Natural killer cell (primary cell): ENCODE measurements around the gene NELFCD. TPM values are rescaled to one million over a fixed set of nuclear protein-coding genes. Genes with fewer than 3 reads are reported as not detected.

Experiments
- ATAC-seq, 3 donors: fragments of 150-1000 bp in 2 of 3; fragments of 200-7000 bp in 1 of 3; cut with Tn5 transposase; 1 replicate in 1 of 3; 2 replicates in 2 of 3; pipeline ENCODE4 v1.10.0; 2021; ENCODE audit warnings: mild to moderate bottlenecking in 2 of 3, moderate library complexity in 2 of 3
- DNase-seq, 2 donors: peaks; one replicate each; pipeline versions ENCODE4 v3.0.0 to v3.0.0-alpha.2; 2013 to 2021; ENCODE audit warnings: mixed read lengths in 1 of 2
- H3K27ac ChIP-seq: one replicate; pipeline ENCODE4 v1.5.1; 2013; ENCODE audit warnings: mild to moderate bottlenecking, low read length
- H3K27me3 ChIP-seq: one replicate; pipeline ENCODE4 v1.6.1; 2013; ENCODE audit warnings: low read length; ENCODE audit not compliant: control insufficient read depth, insufficient read depth
- H3K36me3 ChIP-seq: one replicate; pipeline ENCODE4 v1.6.1; 2013; ENCODE audit warnings: low read length; ENCODE audit not compliant: control insufficient read depth, insufficient read depth
- H3K4me1 ChIP-seq: one replicate; pipeline ENCODE4 v1.6.1; 2013; ENCODE audit warnings: low read length; ENCODE audit not compliant: control insufficient read depth, insufficient read depth
- H3K4me3 ChIP-seq: one replicate; pipeline ENCODE4 v1.5.1; 2013; ENCODE audit warnings: low read length
- H3K9me3 ChIP-seq: one replicate; pipeline ENCODE4 v1.6.1; 2013; ENCODE audit warnings: low read length; ENCODE audit not compliant: control insufficient read depth, insufficient read depth
- H3K27ac Mint-ChIP-seq, 2 donors: one replicate each; pipeline ENCODE4 v1.8.0; 2022; ENCODE audit warnings: mild to moderate bottlenecking in 2 of 2, mixed read lengths in 2 of 2, moderate library complexity in 1 of 2
- H3K27me3 Mint-ChIP-seq, 2 donors: one replicate each; pipeline ENCODE4 v1.8.0; 2022; ENCODE audit warnings: low read depth in 2 of 2, mixed read lengths in 2 of 2
- H3K36me3 Mint-ChIP-seq: one replicate; pipeline ENCODE4 v1.8.0; 2022; ENCODE audit warnings: mixed read lengths
- H3K4me1 Mint-ChIP-seq, 2 donors: one replicate each; pipeline ENCODE4 v1.8.0; 2022; ENCODE audit warnings: mixed read lengths in 2 of 2
- H3K4me3 Mint-ChIP-seq: one replicate; pipeline ENCODE4 v1.8.0; 2022; ENCODE audit warnings: mild to moderate bottlenecking, moderate library complexity, mixed read lengths
- H3K9me3 Mint-ChIP-seq, 2 donors: one replicate each; pipeline ENCODE4 v1.8.0; 2022; ENCODE audit warnings: mixed read lengths in 2 of 2
- CTCF ChIP-seq: fragments of 200-600 bp; IDR thresholded peaks from one replicate; pipeline ENCODE4 v1.8.0; 2022; ENCODE audit warnings: antibody characterized with exemption
- WGBS: methylation state at CpG from one replicate; pipeline ENCODE4 v1.1.7; 2013; ENCODE audit warnings: missing lambda C conversion rate; ENCODE audit not compliant: insufficient coverage; 5-methylcytosine and 5-hydroxymethylcytosine counted together
- intact Hi-C: fragments of 100-400 bp; cut with micrococcal nuclease; formaldehyde crosslinking; loops from one replicate; pipeline ENCODE4 v1.14.2; 2022
- total RNA-seq, 4 donors: library from RNA; stranded (reverse); fragments of 120-200 nt in 1 of 4; gene quantifications; one replicate each; pipeline versions ENCODE4 v1.2.3 to v1.2.4, GENCODE V29; 2013 to 2022

Gene NELFCD
- total RNA-seq, 3 donors from 2014 or later (not counting 1 experiment from before 2014, with no cell fraction given), result 75.7 to 105 (median 92.6) TPM

- no peak for DNase-seq
- Mint-ChIP-seq H3K4me1 (no peaks in the 10 kb centered on the region), H3K36me3 (no peaks in the 10 kb centered on the region), H3K9me3 (no peaks in the 10 kb centered on the region), H3K27me3 (peaks cover 18 to 44% of the 10 kb centered on the region in 2 donors), H3K4me3 (no peak overlapping the region), H3K27ac (no peak overlapping the region)
- ATAC-seq, result no peak
- WGBS, result 82% methylated on average over 14 of the region's 14 CpGs
- Histone ChIP-seq H3K27ac (no peak overlapping the region), H3K36me3 (no peaks in the 10 kb centered on the region), H3K4me1 (no peaks in the 10 kb centered on the region), H3K27me3 (peaks cover 2% of the 10 kb centered on the region), H3K9me3 (no peaks in the 10 kb centered on the region), H3K4me3 (no peak overlapping the region)
- intact Hi-C loops, result no loop called here
- TF ChIP-seq CTCF, result no peak
These were observed 15.6 kb upstream of the NELFCD start for GRCh38 chr20:58965270-58966064.

DNA sequence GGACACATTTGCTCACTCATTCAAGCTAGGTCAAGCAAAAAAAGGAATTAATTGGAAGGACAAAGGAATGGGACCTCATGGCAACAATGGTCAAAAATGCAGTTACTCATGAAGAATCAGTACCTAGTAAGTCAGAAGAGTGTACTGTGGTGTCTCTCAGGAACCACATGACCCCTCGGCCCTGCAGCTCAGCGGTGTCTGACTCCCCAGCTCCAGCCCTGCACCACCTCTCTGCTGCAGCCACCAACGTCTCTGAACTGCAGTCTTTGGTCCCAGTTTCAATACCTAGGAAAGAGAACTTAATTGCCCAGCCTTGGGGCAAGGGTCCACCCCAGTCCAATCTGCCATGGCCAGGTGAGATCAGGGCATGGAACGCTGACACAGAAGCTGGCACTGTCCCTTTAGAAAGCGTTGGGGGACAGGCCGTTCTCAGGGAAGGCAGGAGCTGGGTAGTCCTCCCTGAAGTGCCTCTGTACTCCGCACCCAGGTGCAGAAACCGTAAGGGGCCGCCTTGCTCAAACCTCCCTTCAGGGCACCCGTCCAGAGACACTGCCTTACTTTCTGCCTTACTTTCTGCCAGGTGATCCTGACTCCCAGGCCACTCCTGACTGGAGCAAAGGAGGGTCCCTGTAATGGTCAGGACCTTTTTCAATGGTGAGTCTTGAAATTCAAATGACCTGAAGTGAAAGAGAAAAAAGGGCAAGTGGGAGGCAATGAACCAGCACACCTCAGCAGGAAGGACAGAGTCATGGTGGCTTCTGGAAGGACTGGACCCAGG, 13.2 kb upstream of the NELFCD start:
- H3K27me3 Mint-ChIP-seq, result peaks cover 14 to 47% of the 10 kb centered on the region in 2 donors
- DNase-seq, result no peak
- no peaks in the 10 kb centered on the region for H3K9me3 Mint-ChIP-seq
- no peak overlapping the region for H3K27ac ChIP-seq
- no peaks in the 10 kb centered on the region for H3K4me1 ChIP-seq
- no peak overlapping the region for H3K4me3 ChIP-seq
- intact Hi-C loops, result no loop called here
- no peaks in the 10 kb centered on the region for H3K9me3 ChIP-seq
- H3K27ac Mint-ChIP-seq, result no peak overlapping the region
- H3K36me3 ChIP-seq, result no peaks in the 10 kb centered on the region
- H3K36me3 Mint-ChIP-seq, result no peaks in the 10 kb centered on the region
- no peak for TF ChIP-seq CTCF
- ATAC-seq, result no peak
- no peaks in the 10 kb centered on the region for H3K4me1 Mint-ChIP-seq
- 84% methylated on average over 10 of the region's 10 CpGs for WGBS
- no peak overlapping the region for H3K4me3 Mint-ChIP-seq
- peaks cover 2% of the 10 kb centered on the region for H3K27me3 ChIP-seq

GRCh38 chr20:58969439-58969838, 11.6 kb upstream of the NELFCD start:
- Histone ChIP-seq H3K36me3 (no peaks in the 10 kb centered on the region), H3K27ac (no peak overlapping the region), H3K9me3 (no peaks in the 10 kb centered on the region), H3K4me3 (no peak overlapping the region), H3K27me3 (peaks cover 2% of the 10 kb centered on the region), H3K4me1 (no peaks in the 10 kb centered on the region)
- Mint-ChIP-seq H3K4me1 (no peaks in the 10 kb centered on the region), H3K27me3 (peaks cover 14 to 40% of the 10 kb centered on the region in 2 donors), H3K27ac (no peak overlapping the region), H3K36me3 (no peaks in the 10 kb centered on the region), H3K4me3 (no peak overlapping the region), H3K9me3 (no peaks in the 10 kb centered on the region)
- 100% methylated on average over 2 of the region's 2 CpGs for WGBS
- DNase-seq (no peak), ATAC-seq (no peak)
- intact Hi-C loops, result no loop called here
- TF ChIP-seq CTCF, result no peak
